Central memory CD8-positive, alpha-beta T cell (primary cell): ENCODE results near the gene KRTAP1-5.
"Not testable (repeated sequence)": the region's sequence is repeated elsewhere in the genome, so short reads cannot be mapped to it uniquely, and the experiment has no call there.

Source experiments
- ATAC-seq: fragments of 150-1000 bp; cut with Tn5 transposase; replicated peaks from 2 replicates; pipeline ENCODE4 v1.10.0; 2022; ENCODE audit warnings: mild to moderate bottlenecking, moderate FRiP score, moderate number of reproducible peaks; ENCODE audit not compliant: poor library complexity, severe bottlenecking; ENCODE audit errors: extremely low read depth
- DNase-seq, 2 donors: peaks; one replicate each; pipeline ENCODE4 v3.0.0; 2021; ENCODE audit warnings: low spot score in 2 of 2
- H3K27ac Mint-ChIP-seq: one replicate; pipeline ENCODE4 v1.8.0; 2022; ENCODE audit warnings: low read depth, mild to moderate bottlenecking, moderate library complexity, mixed read lengths
- H3K27me3 Mint-ChIP-seq: one replicate; pipeline ENCODE4 v1.8.0; 2022; ENCODE audit warnings: mixed read lengths
- H3K36me3 Mint-ChIP-seq: one replicate; pipeline ENCODE4 v1.8.0; 2022; ENCODE audit warnings: mild to moderate bottlenecking, moderate library complexity, mixed read lengths; ENCODE audit not compliant: insufficient read depth
- H3K4me1 Mint-ChIP-seq: one replicate; pipeline ENCODE4 v1.8.0; 2022; ENCODE audit warnings: mixed read lengths
- H3K4me3 Mint-ChIP-seq: one replicate; pipeline ENCODE4 v1.8.0; 2022; ENCODE audit warnings: mild to moderate bottlenecking, moderate library complexity, mixed read lengths
- H3K9me3 Mint-ChIP-seq: one replicate; pipeline ENCODE4 v1.8.0; 2022; ENCODE audit warnings: mixed read lengths

Gene KRTAP1-5

DNA sequence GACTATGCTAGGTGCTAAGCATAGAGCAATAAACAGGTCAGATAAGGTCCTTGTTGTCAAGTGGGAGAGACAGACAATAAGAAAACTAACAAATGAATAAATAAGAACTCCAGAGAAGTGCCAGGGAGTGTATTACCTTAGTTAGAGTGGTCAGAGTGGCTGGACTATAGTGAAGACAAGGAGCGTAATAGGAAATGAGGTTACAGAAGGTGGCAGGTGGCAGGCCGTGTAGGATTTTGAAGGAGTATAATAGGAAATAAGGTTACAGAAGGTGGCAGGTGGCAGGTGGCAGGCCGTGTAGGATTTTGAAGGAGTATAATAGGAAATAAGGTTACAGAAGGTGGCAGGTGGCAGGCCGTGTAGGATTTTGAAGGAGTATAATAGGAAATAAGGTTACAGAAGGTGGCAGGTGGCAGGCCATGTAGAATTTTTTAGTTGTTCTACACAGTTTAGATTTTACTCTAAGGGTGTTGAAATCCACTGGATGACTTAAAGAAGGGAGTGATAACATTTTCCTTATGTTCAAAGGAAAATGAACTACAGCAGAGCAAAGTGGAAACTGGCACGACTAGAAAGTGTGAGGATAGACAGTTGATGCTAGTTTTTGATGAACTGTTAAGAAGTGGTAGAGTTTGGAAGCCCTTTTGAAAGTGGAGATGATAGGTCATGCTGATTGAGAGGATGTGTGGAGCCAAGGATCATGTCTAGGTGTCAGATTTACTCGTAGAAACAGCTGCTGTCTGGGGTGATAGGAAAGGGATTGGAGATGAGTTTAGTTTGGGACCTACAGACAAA, 14.5 kb downstream of the KRTAP1-5 start:
- H3K4me1 Mint-ChIP-seq: no peaks in the 10 kb centered on the region
- DNase-seq: no peak

DNA sequence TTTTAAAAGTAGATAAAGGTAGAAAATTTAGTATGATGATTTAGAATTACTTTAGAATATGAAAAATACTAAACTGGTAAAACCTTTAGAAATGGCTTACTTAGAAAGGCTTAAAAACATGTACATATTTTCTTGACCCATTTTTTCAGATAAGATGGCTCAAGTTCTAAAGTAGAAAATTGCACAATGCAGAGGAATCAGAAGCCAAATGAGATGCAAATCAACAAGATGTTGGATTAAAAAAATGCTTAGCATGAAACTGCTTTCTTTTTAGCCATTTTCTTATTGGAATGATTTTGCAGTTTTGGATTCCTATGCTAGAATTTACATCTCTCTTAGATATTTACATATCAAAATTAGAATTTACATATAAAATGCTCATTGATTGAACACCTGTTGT, 16.6 kb downstream of the KRTAP1-5 start:
- H3K4me3 Mint-ChIP-seq: no peak overlapping the region
- ATAC-seq (no peak), DNase-seq (no peak)
- H3K27me3 Mint-ChIP-seq: peaks cover 8% of the 10 kb centered on the region
- no peaks in the 10 kb centered on the region for H3K9me3 Mint-ChIP-seq
- H3K4me1 Mint-ChIP-seq: no peaks in the 10 kb centered on the region
- H3K36me3 Mint-ChIP-seq: no peaks in the 10 kb centered on the region
- no peak overlapping the region for H3K27ac Mint-ChIP-seq

More for the DNA sequence above, 14.5 kb downstream of the KRTAP1-5 start:
- H3K27me3 Mint-ChIP-seq: peaks cover 24% of the 10 kb centered on the region
- no peak overlapping the region for H3K27ac Mint-ChIP-seq
- H3K9me3 Mint-ChIP-seq: no peaks in the 10 kb centered on the region
- no peak for ATAC-seq
- no peaks in the 10 kb centered on the region for H3K36me3 Mint-ChIP-seq
- H3K4me3 Mint-ChIP-seq: no peak overlapping the region

DNA sequence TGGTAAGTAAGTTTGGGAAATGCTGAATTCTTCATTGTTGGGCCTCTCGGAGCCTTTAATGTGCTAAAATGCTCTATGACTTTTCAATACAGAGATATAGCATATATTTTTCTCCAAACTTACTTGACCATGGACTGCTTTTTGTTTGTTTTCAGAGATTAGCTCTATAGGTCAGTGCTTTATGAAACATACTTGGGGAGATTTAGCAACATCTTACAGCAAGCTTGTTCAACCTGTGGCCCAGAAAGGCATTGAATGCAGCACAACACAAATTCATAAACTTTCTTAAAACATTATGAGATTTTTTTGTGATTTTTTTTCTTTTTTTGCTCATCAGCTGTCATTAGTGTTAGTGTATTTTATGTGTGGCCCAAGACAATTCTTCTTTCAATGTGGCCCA, 17.1 kb downstream of the KRTAP1-5 start:
- H3K9me3 Mint-ChIP-seq: no peaks in the 10 kb centered on the region
- ATAC-seq: no peak
- H3K27me3 Mint-ChIP-seq: peaks cover 3% of the 10 kb centered on the region
- no peak overlapping the region for H3K27ac Mint-ChIP-seq
- H3K36me3 Mint-ChIP-seq: no peaks in the 10 kb centered on the region
- H3K4me1 Mint-ChIP-seq: no peaks in the 10 kb centered on the region
- DNase-seq: no peak
- H3K4me3 Mint-ChIP-seq: no peak overlapping the region

DNA sequence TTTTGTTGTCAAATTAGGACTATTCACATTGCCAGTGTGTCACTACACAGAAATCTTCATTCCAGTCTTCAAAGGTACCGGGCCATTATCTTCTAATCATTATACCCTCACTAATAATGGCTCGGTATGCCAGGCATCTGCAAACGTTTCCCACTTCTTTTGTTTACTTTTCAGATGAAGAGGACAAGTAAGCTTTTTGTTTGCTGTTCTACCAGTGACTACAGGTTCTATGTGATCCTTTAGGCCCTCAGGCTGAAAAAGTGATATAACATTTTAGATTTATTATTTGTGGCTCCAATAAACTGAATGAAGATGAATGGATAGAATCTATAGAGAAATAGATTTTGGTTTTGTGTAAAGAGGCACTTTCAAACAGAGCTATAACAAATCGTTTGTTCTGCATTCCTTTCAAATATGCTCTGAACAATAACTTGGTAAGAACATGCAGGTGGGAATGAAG, 17.7 kb downstream of the KRTAP1-5 start:
- H3K27ac Mint-ChIP-seq: no peak overlapping the region
- no peak for ATAC-seq
- H3K36me3 Mint-ChIP-seq: no peaks in the 10 kb centered on the region
- no peak for DNase-seq
- H3K27me3 Mint-ChIP-seq: peaks cover 6% of the 10 kb centered on the region
- no peaks in the 10 kb centered on the region for H3K4me1 Mint-ChIP-seq
- no peak overlapping the region for H3K4me3 Mint-ChIP-seq
- H3K9me3 Mint-ChIP-seq: no peaks in the 10 kb centered on the region

DNA sequence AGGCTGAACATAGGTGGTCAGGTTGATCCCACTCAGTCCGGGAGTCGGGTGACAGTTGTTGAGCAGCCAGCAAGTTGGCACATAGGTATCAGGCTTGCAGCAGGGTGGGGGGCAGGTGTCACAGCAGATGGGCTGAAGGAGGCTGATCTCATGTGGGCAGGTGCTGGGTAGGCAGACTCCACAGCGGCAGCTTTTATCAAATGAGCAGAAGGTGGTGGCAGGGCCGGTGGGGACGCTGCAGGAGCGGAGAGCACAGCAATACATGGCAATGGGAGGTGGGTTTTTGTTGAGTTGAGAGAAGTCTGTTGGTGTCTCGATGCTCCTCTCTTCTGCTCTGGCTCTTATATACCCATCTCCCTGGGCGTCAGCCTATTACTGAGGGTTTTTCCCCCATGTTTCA, 18.2 kb downstream of the KRTAP1-5 start, which contains the start of gene KRTAP3-1:
Gene KRTAP3-1, minus strand, starts transcription at position 318 of the 400 bp plus-strand sequence. Its CDS starts 54 bp downstream, at position 264.
- no peak for ATAC-seq
- Mint-ChIP-seq H3K4me1 (no peaks in the 10 kb centered on the region), H3K9me3 (no peaks in the 10 kb centered on the region), H3K27me3 (peaks cover 11% of the 10 kb centered on the region), H3K27ac (no peak within 1 kb of the TSS), H3K4me3 (no peak within 1 kb of the TSS), H3K36me3 (no peaks in the 10 kb centered on the region)
- DNase-seq: no peak

DNA sequence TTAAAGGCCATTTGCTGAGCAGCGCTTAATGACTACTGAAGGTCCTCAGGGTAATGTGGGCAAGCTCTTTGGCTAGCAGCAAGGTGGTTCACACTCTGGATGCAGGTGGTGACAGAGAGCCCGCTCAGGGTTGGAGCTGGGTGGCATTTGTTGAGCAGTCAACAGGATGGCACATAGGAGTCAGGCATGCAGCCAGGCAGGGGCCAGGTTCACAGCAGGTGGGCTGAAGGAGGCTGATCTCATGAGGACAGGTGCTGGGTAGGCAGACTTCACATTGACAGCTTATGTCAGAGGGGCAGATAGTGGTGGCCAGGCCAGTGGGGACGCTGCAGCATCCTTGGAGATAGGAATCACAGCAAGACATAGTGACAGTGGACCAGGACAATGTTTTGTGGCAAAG, 22.6 kb downstream of the KRTAP1-5 start:
- DNase-seq (no peak), ATAC-seq (no peak)
- no peak overlapping the region for H3K27ac Mint-ChIP-seq
- H3K9me3 Mint-ChIP-seq: no peaks in the 10 kb centered on the region
- peaks cover 55% of the 10 kb centered on the region for H3K27me3 Mint-ChIP-seq
- no peaks in the 10 kb centered on the region for H3K36me3 Mint-ChIP-seq
- H3K4me3 Mint-ChIP-seq: no peak overlapping the region
- no peaks in the 10 kb centered on the region for H3K4me1 Mint-ChIP-seq

DNA sequence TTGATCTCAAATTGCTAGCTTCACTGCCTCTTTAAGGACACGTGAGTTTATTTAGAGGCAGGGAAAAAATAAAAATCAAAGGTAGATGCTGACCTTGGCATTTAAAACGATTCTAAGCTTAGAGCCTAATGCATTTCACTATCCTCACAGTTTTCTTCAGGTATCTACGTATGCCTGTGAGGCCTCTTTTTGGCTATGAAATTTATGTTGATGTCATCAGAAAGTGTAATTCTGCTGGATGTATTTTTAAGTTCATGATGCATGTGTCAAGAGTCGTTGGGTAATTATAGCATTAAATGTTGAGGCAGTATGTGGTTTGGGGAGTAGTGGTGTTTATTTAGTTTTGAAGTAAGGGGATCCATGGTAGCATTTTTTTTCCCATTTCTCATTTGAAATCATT, 23.1 kb downstream of the KRTAP1-5 start:
- no peaks in the 10 kb centered on the region for H3K4me1 Mint-ChIP-seq
- H3K4me3 Mint-ChIP-seq: no peak overlapping the region
- ATAC-seq (no peak), DNase-seq (no peak)
- H3K36me3 Mint-ChIP-seq: no peaks in the 10 kb centered on the region
- H3K9me3 Mint-ChIP-seq: no peaks in the 10 kb centered on the region
- peaks cover 60% of the 10 kb centered on the region for H3K27me3 Mint-ChIP-seq
- H3K27ac Mint-ChIP-seq: no peak overlapping the region

DNA sequence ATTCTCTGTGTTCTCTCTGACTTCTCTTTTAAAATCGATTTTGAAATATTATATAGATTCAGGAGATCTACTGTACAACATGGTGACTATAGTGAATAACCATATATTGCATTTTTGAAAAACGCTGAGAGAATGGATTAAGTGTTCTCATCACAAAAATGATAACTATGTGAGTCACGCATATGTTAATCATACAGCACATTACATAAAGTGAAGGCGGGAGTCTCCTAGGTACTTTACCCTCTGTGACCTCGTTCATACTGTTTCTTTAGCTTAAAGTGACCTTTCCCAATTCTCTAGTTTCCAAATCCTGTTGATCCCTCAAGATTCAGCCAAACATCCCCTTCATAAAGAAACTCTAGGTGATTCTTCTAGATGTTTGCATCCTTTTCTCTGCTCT, 24.2 kb downstream of the KRTAP1-5 start:
- H3K4me1 Mint-ChIP-seq: no peaks in the 10 kb centered on the region
- DNase-seq: no peak
- H3K36me3 Mint-ChIP-seq: no peaks in the 10 kb centered on the region
- no peak for ATAC-seq
- H3K9me3 Mint-ChIP-seq: no peaks in the 10 kb centered on the region
- H3K4me3 Mint-ChIP-seq: no peak overlapping the region
- no peak overlapping the region for H3K27ac Mint-ChIP-seq
- peaks cover 71% of the 10 kb centered on the region for H3K27me3 Mint-ChIP-seq

DNA sequence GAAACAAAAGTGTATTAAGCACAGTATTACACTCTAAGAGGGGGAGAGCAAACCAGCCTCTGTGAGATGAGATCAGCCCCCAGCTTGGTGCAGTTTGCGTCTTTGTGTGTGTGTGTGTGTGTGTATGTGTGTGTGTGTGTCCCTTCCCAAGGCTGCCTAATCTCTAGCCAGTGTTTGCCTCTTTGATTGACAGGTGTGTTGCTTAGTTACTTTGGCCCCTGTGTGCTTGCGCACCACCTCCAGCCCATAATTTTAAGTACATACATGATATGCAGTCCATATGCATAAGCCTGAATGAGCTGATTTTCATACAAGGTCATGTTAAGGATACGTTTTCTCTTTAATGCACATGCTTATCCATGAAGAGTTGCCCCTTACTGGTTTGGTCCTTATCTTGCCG, 25.2 kb downstream of the KRTAP1-5 start:
- no peak for DNase-seq
- H3K27ac Mint-ChIP-seq: no peak overlapping the region
- no peaks in the 10 kb centered on the region for H3K36me3 Mint-ChIP-seq
- H3K4me1 Mint-ChIP-seq: no peaks in the 10 kb centered on the region
- H3K9me3 Mint-ChIP-seq: no peaks in the 10 kb centered on the region
- ATAC-seq: no peak
- no peak overlapping the region for H3K4me3 Mint-ChIP-seq
- H3K27me3 Mint-ChIP-seq: peaks cover 81% of the 10 kb centered on the region

DNA sequence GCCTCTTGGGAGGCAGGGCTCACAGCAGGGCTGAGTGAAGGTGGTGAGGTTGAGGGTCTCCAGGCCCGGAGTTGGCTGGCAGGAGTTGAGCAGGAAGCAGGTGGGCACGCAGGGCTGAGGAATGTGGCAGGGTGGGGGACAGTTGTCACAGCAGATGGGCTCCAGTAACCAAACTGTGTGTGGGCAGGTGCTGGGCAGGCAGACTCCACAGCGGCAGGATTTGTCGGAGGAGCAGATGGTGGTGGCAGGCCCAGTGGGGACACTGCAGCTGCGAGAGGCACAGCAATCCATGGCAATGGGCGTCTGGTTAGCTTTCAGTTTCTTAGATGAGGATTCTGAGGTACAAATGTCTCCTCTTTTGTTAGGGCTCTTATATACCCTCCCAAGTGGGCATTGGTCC, 27.4 kb downstream of the KRTAP1-5 start, which contains the start of gene KRTAP3-2:
Gene KRTAP3-2, minus strand, starts transcription at position 344 of the 400 bp plus-strand sequence. Its CDS starts 53 bp downstream, at position 291.
- not testable (repeated sequence) for H3K4me1 Mint-ChIP-seq, ATAC-seq, DNase-seq, H3K27ac Mint-ChIP-seq, H3K9me3 Mint-ChIP-seq, H3K4me3 Mint-ChIP-seq, H3K36me3 Mint-ChIP-seq
- peaks cover 96% of the 10 kb centered on the region for H3K27me3 Mint-ChIP-seq

DNA sequence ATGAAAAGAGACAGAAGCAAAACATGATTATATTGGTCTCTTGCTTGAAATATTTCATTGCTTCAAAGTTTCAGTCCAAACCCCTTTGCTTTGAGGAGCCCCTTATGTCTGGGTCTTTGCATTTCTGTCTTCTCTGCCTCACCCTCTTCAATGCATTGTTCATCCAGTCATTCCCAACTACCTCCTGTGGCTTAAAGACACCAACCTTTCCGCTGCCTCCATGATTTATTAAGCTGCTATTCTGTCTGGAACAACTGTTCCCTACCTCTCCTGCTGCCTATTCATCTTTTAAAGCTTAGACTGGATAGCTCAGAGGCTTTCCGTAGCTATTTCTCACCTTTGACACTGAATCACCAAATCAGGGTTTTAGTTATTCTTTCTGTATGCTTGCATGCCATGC, 29.6 kb downstream of the KRTAP1-5 start:
- ATAC-seq (no peak), DNase-seq (no peak)
- H3K27ac Mint-ChIP-seq: no peak overlapping the region
- no peaks in the 10 kb centered on the region for H3K36me3 Mint-ChIP-seq
- peaks cover 93% of the 10 kb centered on the region for H3K27me3 Mint-ChIP-seq
- H3K4me3 Mint-ChIP-seq: no peak overlapping the region
- H3K9me3 Mint-ChIP-seq: no peaks in the 10 kb centered on the region
- no peaks in the 10 kb centered on the region for H3K4me1 Mint-ChIP-seq

DNA sequence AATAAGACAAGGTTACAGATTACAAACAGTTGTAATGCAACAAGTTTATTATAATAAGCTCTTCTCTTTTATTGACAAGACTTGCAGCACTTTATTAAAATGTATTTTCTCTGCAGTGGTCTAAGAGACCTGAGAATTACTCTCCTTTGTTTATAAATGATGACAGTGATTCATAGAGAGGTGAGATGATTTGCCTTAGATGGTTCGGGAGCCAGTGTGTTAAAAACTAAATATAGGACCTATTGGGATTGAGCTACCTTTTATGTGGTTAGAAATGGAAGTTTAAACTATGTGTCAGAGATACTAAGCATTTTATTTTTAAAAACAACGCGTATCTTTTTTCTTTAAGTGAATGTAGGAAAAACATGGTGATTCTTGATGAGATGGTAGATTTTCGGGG, 30.2 kb downstream of the KRTAP1-5 start:
- Mint-ChIP-seq H3K9me3 (no peaks in the 10 kb centered on the region), H3K36me3 (no peaks in the 10 kb centered on the region), H3K4me3 (no peak overlapping the region), H3K4me1 (no peaks in the 10 kb centered on the region), H3K27ac (no peak overlapping the region), H3K27me3 (peaks cover 93% of the 10 kb centered on the region)
- DNase-seq: no peak
- ATAC-seq: no peak

DNA sequence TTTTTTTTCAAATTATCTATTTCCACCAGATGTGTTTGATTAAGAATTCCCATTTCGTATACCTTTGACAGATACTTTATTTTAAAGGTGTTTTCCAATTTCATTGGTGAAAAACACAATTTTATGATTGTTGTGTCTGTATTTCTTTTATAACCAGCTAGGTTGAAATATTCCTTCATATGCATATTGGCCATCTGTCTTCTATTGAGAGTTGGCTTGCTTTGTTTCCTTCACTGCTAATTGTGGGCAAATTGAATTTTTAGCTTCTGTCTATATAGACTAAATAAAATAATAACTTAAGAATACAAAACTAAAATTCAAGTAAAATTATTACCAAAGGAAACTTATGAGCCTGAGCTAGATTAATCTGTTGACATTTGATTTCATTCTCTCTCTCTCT, 31.9 kb downstream of the KRTAP1-5 start:
- H3K4me3 Mint-ChIP-seq: no peak overlapping the region
- peaks cover 88% of the 10 kb centered on the region for H3K27me3 Mint-ChIP-seq
- H3K36me3 Mint-ChIP-seq: no peaks in the 10 kb centered on the region

More for the DNA sequence above, 31.9 kb downstream of the KRTAP1-5 start:
- ATAC-seq: no peak
- H3K4me1 Mint-ChIP-seq: no peaks in the 10 kb centered on the region
- DNase-seq: no peak
- H3K27ac Mint-ChIP-seq: no peak overlapping the region
- no peaks in the 10 kb centered on the region for H3K9me3 Mint-ChIP-seq
